GDM1 (cell line): ENCODE measurements around the gene CYFIP1.

Experiments used
- DNase-seq: peaks from one replicate; lab custom pipeline; 2025; lab: John Stamatoyannopoulos, UW

The CYFIP1 gene

GRCh38 chr15:22918056-22918455, 62.1 kb downstream of the CYFIP1 start:
- DNase-seq: no peak

GRCh38 chr15:22917556-22917955, 62.6 kb downstream of the CYFIP1 start:
- no peak for DNase-seq

- DNase-seq: no peak
Measured at GRCh38 chr15:22916606-22917350, 63.4 kb downstream of the CYFIP1 start.

GRCh38 chr15:22915866-22916515, 64.2 kb downstream of the CYFIP1 start:
- no peak for DNase-seq

GRCh38 chr15:22913646-22914380, 66.4 kb downstream of the CYFIP1 start:
- DNase-seq: no peak

GRCh38 chr15:22912256-22912655, 67.9 kb downstream of the CYFIP1 start:
- DNase-seq: no peak

- DNase-seq: no peak
Measured at GRCh38 chr15:22911306-22911705, 68.9 kb downstream of the CYFIP1 start.

GRCh38 chr15:22908830-22909229, 71.3 kb downstream of the CYFIP1 start:
- no peak for DNase-seq

- no peak for DNase-seq
Measured at GRCh38 chr15:22907161-22907950, 72.8 kb downstream of the CYFIP1 start.

- DNase-seq: no peak
Measured at GRCh38 chr15:22904736-22905135, 75.4 kb downstream of the CYFIP1 start.

- DNase-seq: no peak
Measured at GRCh38 chr15:22903961-22904534, 76.1 kb downstream of the CYFIP1 start.

GRCh38 chr15:22903427-22903826, 76.7 kb downstream of the CYFIP1 start:
- DNase-seq: no peak

GRCh38 chr15:22902981-22903380, 77.2 kb downstream of the CYFIP1 start:
- DNase-seq: no peak

GRCh38 chr15:22902578-22902977, 77.6 kb downstream of the CYFIP1 start:
- DNase-seq: no peak

- no peak for DNase-seq
Measured at GRCh38 chr15:22902046-22902445, 78.1 kb downstream of the CYFIP1 start.

GRCh38 chr15:22895465-22896190, 84.5 kb downstream of the CYFIP1 start:
- DNase-seq: no peak

GRCh38 chr15:22893881-22894280, 86.3 kb downstream of the CYFIP1 start:
- no peak for DNase-seq

GRCh38 chr15:22893081-22893480, 87.1 kb downstream of the CYFIP1 start:
- DNase-seq: no peak

GRCh38 chr15:22892333-22892732, 87.8 kb downstream of the CYFIP1 start:
- no peak for DNase-seq

- DNase-seq: no peak
Measured at GRCh38 chr15:22891426-22892210, 88.5 kb downstream of the CYFIP1 start.
